GM12878 (cell line): Measurements from ENCODE around the gene KCNK13. TPM values are rescaled to one million over a fixed set of nuclear protein-coding genes. Genes with fewer than 3 reads are reported as not detected.
A peak's percentile ranks its signal among the peaks of the same experiment; 100 is the strongest.

Experiments
- ATAC-seq: fragments of 200-7000 bp; cut with Tn5 transposase; 3 replicates; pipeline ENCODE4 v1.9.1; 2020; ENCODE audit warnings: mild to moderate bottlenecking, moderate library complexity
- Bru-seq: library from RNA; stranded (reverse); fragments of 400-500 nt; gene quantifications from one replicate; lab custom pipeline; 2021; lab: Mats Ljungman, UMichigan
- BruChase-seq, 2 experiments: library from RNA; stranded (reverse); fragments of 400-500 nt; gene quantifications; one replicate each; lab custom pipeline; 2021; lab: Mats Ljungman, UMichigan
- BruUV-seq: library from RNA; stranded (reverse); fragments of 400-500 nt; replicated peaks from 2 replicates; lab custom pipeline; 2021; lab: Mats Ljungman, UMichigan
- CTCF ChIA-PET: fragments of 300-600 bp; sonication (Branson Sonifier 250); formaldehyde crosslinking; extraction: SDS; loops from one replicate; lab custom pipeline; 2021; ENCODE audit warnings: inconsistent platforms; lab: Yijun Ruan, JAX
- POLR2A ChIA-PET: fragments of 350-600 bp; formaldehyde crosslinking; extraction: SDS; loops from one replicate; lab custom pipeline; 2021; ENCODE audit warnings: inconsistent platforms; lab: Charles Lee
- RAD21 ChIA-PET: fragments of 300-600 bp; sonication (Branson Sonifier 250); formaldehyde crosslinking; loops from one replicate; lab custom pipeline; 2023; ENCODE audit warnings: antibody characterized with exemption; ENCODE audit not compliant: unreplicated experiment; lab: Charles Lee
- SMC1A ChIA-PET: fragments of 300-600 bp; sonication (Branson Sonifier 250); formaldehyde crosslinking; loops from one replicate; lab custom pipeline; 2023; ENCODE audit not compliant: unreplicated experiment, uncharacterized antibody; lab: Charles Lee
- DNase-seq: peaks from one replicate; pipeline ENCODE4 v3.0.0-alpha.2; 2011; ENCODE audit warnings: low read depth, low spot score
- FAIRE-seq: peaks from 3 replicates; lab custom pipeline; 2011; peaks lifted over from hg19 to GRCh38; lab: Jason Lieb, UNC
- H2AFZ ChIP-seq: 2 replicates; pipeline ENCODE4 v1.6.0; 2011; ENCODE audit warnings: low read depth, low read length, control low read depth; ENCODE audit not compliant: control insufficient read depth
- H3K27ac ChIP-seq: 2 replicates; pipeline ENCODE4 v1.5.1; 2011; ENCODE audit warnings: control low read depth; ENCODE audit not compliant: control insufficient read depth, insufficient read depth
- H3K27me3 ChIP-seq, 2 experiments: replicated peaks in 1 of 2; 2 replicates each; pipeline versions ENCODE4 v1.6.0 to v1.6.1; 2011; ENCODE audit warnings: low read length in 1 of 2; ENCODE audit not compliant: control insufficient read depth in 2 of 2, insufficient read depth in 2 of 2
- H3K36me3 ChIP-seq, 2 experiments: 2 replicates each; pipeline ENCODE4 v1.5.1; 2011; ENCODE audit warnings: low read length in 1 of 2; ENCODE audit not compliant: control insufficient read depth in 2 of 2, insufficient read depth in 2 of 2
- H3K4me1 ChIP-seq: 2 replicates; pipeline ENCODE4 v1.6.1; 2011; ENCODE audit warnings: mild to moderate bottlenecking, low read length, moderate library complexity, mixed read lengths; ENCODE audit not compliant: control insufficient read depth, insufficient read depth
- H3K4me2 ChIP-seq: 2 replicates; pipeline ENCODE4 v1.6.0; 2011; ENCODE audit warnings: control low read depth; ENCODE audit not compliant: control insufficient read depth, insufficient read depth
- H3K4me3 ChIP-seq: fragments of 200-600 bp; sonication (generic); 2 replicates; pipeline ENCODE4 v1.5.1; 2016
- H3K79me2 ChIP-seq: 2 replicates; pipeline ENCODE4 v1.6.0; 2011; ENCODE audit warnings: low read length; ENCODE audit not compliant: control insufficient read depth, insufficient read depth
- H3K9ac ChIP-seq: 2 replicates; pipeline ENCODE4 v1.8.0; 2011; ENCODE audit warnings: low read length, control low read depth, mixed read lengths; ENCODE audit not compliant: control insufficient read depth, insufficient read depth
- H3K9me3 ChIP-seq: replicated peaks from 3 replicates; pipeline ENCODE4 v1.5.1; 2011; ENCODE audit warnings: mild to moderate bottlenecking, low read length; ENCODE audit not compliant: control insufficient read depth, insufficient read depth
- H4K20me1 ChIP-seq: 2 replicates; pipeline ENCODE4 v1.6.0; 2011; ENCODE audit not compliant: control insufficient read depth, insufficient read depth
- EZH2 ChIP-seq: IDR thresholded peaks from 2 replicates; pipeline ENCODE4 v1.6.1; 2012; ENCODE audit warnings: low read depth, mild to moderate bottlenecking, control low read depth, inconsistent platforms, low read length, borderline replicate concordance; ENCODE audit not compliant: control insufficient read depth
- IRF3 ChIP-seq: fragments of 450-650 bp; IDR thresholded peaks from 2 replicates; pipeline ENCODE4 v1.6.1; 2014; ENCODE audit warnings: mild to moderate bottlenecking
- SPI1 ChIP-seq: IDR thresholded peaks from 2 replicates; pipeline ENCODE4 v1.6.1; 2011; ENCODE audit warnings: low read depth, mild to moderate bottlenecking, low read length, moderate library complexity, borderline replicate concordance; ENCODE audit not compliant: insufficient read depth
- WGBS: methylation state at CpG from one replicate; pipeline ENCODE4 v1.1.6; 2016; ENCODE audit warnings: low lambda C conversion rate; ENCODE audit not compliant: insufficient replicate concordance, insufficient coverage; ENCODE audit errors: missing lambda C conversion rate; 5-methylcytosine and 5-hydroxymethylcytosine counted together
- in situ Hi-C: fragments of 300-500 bp; cut with MboI; formaldehyde crosslinking; loops from 9 replicates; pipeline ENCODE4 v1.14.3; 2018; ENCODE audit warnings: mixed read lengths
- intact Hi-C: fragments of 100-400 bp; cut with micrococcal nuclease; formaldehyde crosslinking; loops from one replicate; pipeline ENCODE4 v1.14.2; 2022; ENCODE audit not compliant: unreplicated experiment
- long read RNA-seq, 2 experiments: library from polyadenylated mRNA; unstranded; transcript quantifications; one replicate each; pipeline ENCODE4 v2.0.0, GENCODE V29; 2019 to 2020
- polyA minus RNA-seq, 3 experiments: library from RNA; depleted of rRNA, polyadenylated mRNA; stranded (reverse); fragments of >200 nt; gene quantifications; 2 replicates each; pipeline ENCODE4 v1.2.3, GENCODE V29; 2011
- polyA plus RNA-seq, 11 experiments: library from polyadenylated mRNA; depleted of rRNA in 4 of 11; unstranded in 6 of 11; stranded (reverse) in 5 of 11; fragments of >200 nt; fragmentation: Nextera tagmentation in 4 of 11; fragmentation: Illumina TruSeq in 1 of 11; extraction: Ambion mirVana in 4 of 11; extraction: Trizol in 1 of 11; gene quantifications; 1 replicate in 1 of 11; 2 replicates in 10 of 11; pipeline versions ENCODE4 v1.2.1 to v1.2.3, GENCODE V29; 2011 to 2016; ENCODE audit warnings: inconsistent platforms in 2 of 11, missing spikeins in 2 of 11, low read depth in 1 of 11
- total RNA-seq, 4 experiments: library from RNA; depleted of rRNA in 3 of 4; stranded (reverse); fragments of >200 nt in 3 of 4; fragmentation: Illumina TruSeq in 1 of 4; extraction: Trizol in 1 of 4; gene quantifications; 2 replicates each; pipeline versions ENCODE4 v1.2.1 to v1.2.3, GENCODE V29; 2013 to 2021

Gene KCNK13
- total RNA-seq (2013; cell fraction: nucleolus; rRNA removed): not detected in 2 replicates
- total RNA-seq (2014; rRNA removed) (not detected in 2 replicates), total RNA-seq (2014; rRNA removed; fragmentation: Illumina TruSeq; extraction: Trizol) (not detected in 2 replicates), total RNA-seq (2021) (not detected in 2 replicates), polyA plus RNA-seq (2011; rRNA removed) (not detected in 2 replicates), polyA plus RNA-seq (2014; fragmentation: Illumina TruSeq; extraction: Trizol) (not detected in 2 replicates), polyA plus RNA-seq (2014; fragmentation: Nextera tagmentation; extraction: Ambion mirVana) (not detected), polyA plus RNA-seq (2014; rRNA removed) (not detected in 2 replicates), polyA plus RNA-seq (2016; fragmentation: Nextera tagmentation; extraction: Ambion mirVana) (not detected), polyA minus RNA-seq (2011; rRNA and poly(A)+ RNA removed) (not detected in 2 replicates), Bru-seq, nascent RNA (not detected), BruChase-seq, experiment 1, labeled RNA remaining after a 6-hour chase (percentile 10 among the genes with signal in this experiment), BruChase-seq, experiment 2, labeled RNA remaining after a 2-hour chase (percentile 10 among the genes with signal in this experiment)
- polyA plus RNA-seq (2011; ENCODE audit: low read depth): not detected
- not detected in 2 replicates for polyA plus RNA-seq (2011; cell fraction: cytosol; rRNA removed)
- not detected in 2 replicates for polyA plus RNA-seq (2011; cell fraction: nucleus; rRNA removed)
- not detected in 2 replicates for polyA plus RNA-seq (2012)
- polyA minus RNA-seq (2011; cell fraction: cytosol; rRNA and poly(A)+ RNA removed): not detected in 2 replicates
- polyA minus RNA-seq (2011; cell fraction: nucleus; rRNA and poly(A)+ RNA removed): not detected in 2 replicates
- long read RNA-seq, experiment 1: 0 reads
- long read RNA-seq, experiment 2: 0 reads

- ChIA-PET SMC1A (interaction anchor here (1.3 kb wide), 1 partner anchor 174 kb away, joined by 3 read pairs; no protein-coding TSS in a partner anchor), RAD21 (no interaction called here), CTCF (interaction anchor here (0.6 kb wide), 1 partner anchor 123 kb away, joined by 3 read pairs; no protein-coding TSS in a partner anchor), POLR2A (no interaction called here)
- no peak for TF ChIP-seq IRF3
- TF ChIP-seq EZH2: 0 out of 2 replicates have a peak, but pooled peaks have one; percentile 36
- peak; percentile 13; the same call in 1 of the 2 replicates for TF ChIP-seq SPI1
- Histone ChIP-seq H2AFZ (peak within 1 kb of the TSS; percentile 58), H3K4me2 (peak within 1 kb of the TSS; percentile 94), H3K9me3 (peaks cover 3% of the 10 kb centered on the region; the same call in 2 of the 3 replicates), H3K9ac (no peak within 1 kb of the TSS), H3K4me3 (peak within 1 kb of the TSS; percentile 65), H3K79me2 (no peaks in the 10 kb centered on the region), H3K4me1 (peaks cover 16% of the 10 kb centered on the region), H3K27ac (no peak within 1 kb of the TSS), H3K27me3 (peaks cover 19 to 30% of the 10 kb centered on the region in 2 experiments), H3K36me3 (no peaks in the 10 kb centered on the region), H4K20me1 (no peaks in the 10 kb centered on the region)
- no TSS peak for BruUV-seq
- in situ Hi-C loops: no loop called here
- ATAC-seq (peak; percentile 22), FAIRE-seq (no peak), DNase-seq (no peak)
- intact Hi-C loops: loop anchor here (2.0 kb wide), 1 partner anchor 89 kb away; no protein-coding TSS in a partner anchor
- under 1% methylated on average over 37 of the region's 52 CpGs for WGBS
Measured at GRCh38 chr14:90061685-90062126, at the start of gene KCNK13. KCNK13 (plus strand) TSS chr14:90061994; CDS start chr14:90062206, 212 bp downstream.
